SU-DHL-6 (cell line): ENCODE data around the gene C5orf46.

Source experiments
- H2AFZ ChIP-seq: fragments of 200-600 bp; sonication (generic); 2 replicates; pipeline ENCODE4 v1.6.1; 2014; ENCODE audit warnings: low read depth, mild to moderate bottlenecking, moderate library complexity, mixed read lengths, antibody characterized with exemption, low read length; ENCODE audit not compliant: severe bottlenecking
- H3F3A ChIP-seq: fragments of 200-600 bp; shearing (Covaris generic); 2 replicates; pipeline ENCODE4 v1.6.0; 2016; ENCODE audit warnings: antibody characterized with exemption, mild to moderate bottlenecking; ENCODE audit not compliant: insufficient read depth
- H3K27ac ChIP-seq: fragments of 200-600 bp; sonication (generic); 2 replicates; pipeline ENCODE4 v1.5.1; 2016; ENCODE audit warnings: low read depth, mild to moderate bottlenecking, low read length, moderate library complexity, mixed read lengths
- H3K27me3 ChIP-seq: fragments of 200-600 bp; sonication (generic), shearing (Covaris generic); 2 replicates; pipeline ENCODE4 v1.6.0; 2014; ENCODE audit warnings: mild to moderate bottlenecking, low read length
- H3K36me3 ChIP-seq: fragments of 200-600 bp; sonication (generic); 2 replicates; pipeline ENCODE4 v1.6.1; 2014; ENCODE audit warnings: mild to moderate bottlenecking, low read length, mixed read lengths
- H3K4me2 ChIP-seq: fragments of 300-600, 200-600 bp; shearing (Covaris generic), sonication (generic); 2 replicates; pipeline ENCODE4 v1.6.0; 2014; ENCODE audit warnings: low read length, low read depth, mild to moderate bottlenecking; ENCODE audit not compliant: poor library complexity, severe bottlenecking
- H3K4me3 ChIP-seq: fragments of 200-600 bp; sonication (generic); 2 replicates; pipeline ENCODE4 v1.5.1; 2014; ENCODE audit warnings: antibody characterized with exemption, low read length, mild to moderate bottlenecking, mixed read lengths; ENCODE audit not compliant: insufficient read depth, poor library complexity, severe bottlenecking
- H3K79me2 ChIP-seq: fragments of 200-600 bp; sonication (generic); 2 replicates; pipeline ENCODE4 v1.6.1; 2014; ENCODE audit warnings: mild to moderate bottlenecking, low read length, moderate library complexity; ENCODE audit not compliant: insufficient read depth
- H3K9ac ChIP-seq: fragments of 200-600 bp; sonication (generic); 2 replicates; pipeline ENCODE4 v1.7.0; 2014; ENCODE audit warnings: mild to moderate bottlenecking, low read length
- H3K9me2 ChIP-seq: fragments of 200-600 bp; sonication (generic); replicated peaks from 2 replicates; pipeline ENCODE4 v1.6.1; 2014; ENCODE audit warnings: low read length; ENCODE audit not compliant: insufficient read depth
- H3K9me3 ChIP-seq: fragments of 200-600 bp; sonication (generic); 2 replicates; pipeline ENCODE4 v1.6.1; 2014; ENCODE audit warnings: low read length, mixed read lengths; ENCODE audit not compliant: insufficient read depth
- H4K20me1 ChIP-seq: fragments of 200-600 bp; sonication (generic); 2 replicates; pipeline ENCODE4 v1.6.1; 2014; ENCODE audit warnings: low read depth, mild to moderate bottlenecking, antibody characterized with exemption, low read length, moderate library complexity, mixed read lengths
- EZH2phosphoT487 ChIP-seq: fragments of 200-600 bp; sonication (generic), shearing (Covaris generic); conservative IDR thresholded peaks from 2 replicates; pipeline ENCODE4 v1.6.1; 2018; ENCODE audit warnings: mild to moderate bottlenecking, antibody characterized with exemption, low read length, moderate library complexity, mixed read lengths
- TF ChIP-seq, protein P1 (sequence below): fragments of 200-600 bp; sonication (generic); IDR thresholded peaks from one replicate; pipeline ENCODE4 v1.5.1; 2017; ENCODE audit warnings: antibody characterized with exemption, mild to moderate bottlenecking, low read length, moderate library complexity; ENCODE audit not compliant: insufficient read depth, poor library complexity, severe bottlenecking

C5orf46 gene

DNA sequence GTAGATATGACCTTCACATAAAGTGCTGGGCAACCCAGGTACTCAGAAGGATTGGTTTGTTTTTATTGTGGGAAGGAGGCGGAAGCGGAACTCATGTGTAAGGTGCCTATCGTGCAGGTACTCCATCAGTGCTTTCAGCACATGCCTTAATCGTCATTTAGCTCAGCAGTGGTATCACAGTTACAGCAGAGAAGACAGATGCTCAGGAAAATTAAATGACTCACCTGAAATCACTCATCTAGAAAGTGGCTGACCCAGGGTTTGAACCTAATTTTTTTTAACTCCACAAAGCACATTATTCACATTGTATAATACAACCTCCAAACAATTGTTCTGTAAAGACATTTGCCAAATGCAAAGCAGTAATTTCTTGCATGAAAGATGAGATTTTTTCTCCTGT lies 2.2 kb downstream of the C5orf46 start:
- no peak for TF ChIP-seq EZH2phosphoT487
- TF ChIP-seq, protein P1, sequence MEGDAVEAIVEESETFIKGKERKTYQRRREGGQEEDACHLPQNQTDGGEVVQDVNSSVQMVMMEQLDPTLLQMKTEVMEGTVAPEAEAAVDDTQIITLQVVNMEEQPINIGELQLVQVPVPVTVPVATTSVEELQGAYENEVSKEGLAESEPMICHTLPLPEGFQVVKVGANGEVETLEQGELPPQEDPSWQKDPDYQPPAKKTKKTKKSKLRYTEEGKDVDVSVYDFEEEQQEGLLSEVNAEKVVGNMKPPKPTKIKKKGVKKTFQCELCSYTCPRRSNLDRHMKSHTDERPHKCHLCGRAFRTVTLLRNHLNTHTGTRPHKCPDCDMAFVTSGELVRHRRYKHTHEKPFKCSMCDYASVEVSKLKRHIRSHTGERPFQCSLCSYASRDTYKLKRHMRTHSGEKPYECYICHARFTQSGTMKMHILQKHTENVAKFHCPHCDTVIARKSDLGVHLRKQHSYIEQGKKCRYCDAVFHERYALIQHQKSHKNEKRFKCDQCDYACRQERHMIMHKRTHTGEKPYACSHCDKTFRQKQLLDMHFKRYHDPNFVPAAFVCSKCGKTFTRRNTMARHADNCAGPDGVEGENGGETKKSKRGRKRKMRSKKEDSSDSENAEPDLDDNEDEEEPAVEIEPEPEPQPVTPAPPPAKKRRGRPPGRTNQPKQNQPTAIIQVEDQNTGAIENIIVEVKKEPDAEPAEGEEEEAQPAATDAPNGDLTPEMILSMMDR, result no peak
- Histone ChIP-seq H3K4me3 (no peak overlapping the region), H3K27me3 (no peaks in the 10 kb centered on the region), H4K20me1 (no peaks in the 10 kb centered on the region), H3K9ac (no peak overlapping the region), H3K9me3 (no peaks in the 10 kb centered on the region), H3K4me2 (no peak overlapping the region), H3F3A (no peaks in the 10 kb centered on the region), H2AFZ (no peak overlapping the region), H3K9me2 (no peaks in the 10 kb centered on the region), H3K79me2 (no peaks in the 10 kb centered on the region), H3K36me3 (no peaks in the 10 kb centered on the region), H3K27ac (no peak overlapping the region)

DNA sequence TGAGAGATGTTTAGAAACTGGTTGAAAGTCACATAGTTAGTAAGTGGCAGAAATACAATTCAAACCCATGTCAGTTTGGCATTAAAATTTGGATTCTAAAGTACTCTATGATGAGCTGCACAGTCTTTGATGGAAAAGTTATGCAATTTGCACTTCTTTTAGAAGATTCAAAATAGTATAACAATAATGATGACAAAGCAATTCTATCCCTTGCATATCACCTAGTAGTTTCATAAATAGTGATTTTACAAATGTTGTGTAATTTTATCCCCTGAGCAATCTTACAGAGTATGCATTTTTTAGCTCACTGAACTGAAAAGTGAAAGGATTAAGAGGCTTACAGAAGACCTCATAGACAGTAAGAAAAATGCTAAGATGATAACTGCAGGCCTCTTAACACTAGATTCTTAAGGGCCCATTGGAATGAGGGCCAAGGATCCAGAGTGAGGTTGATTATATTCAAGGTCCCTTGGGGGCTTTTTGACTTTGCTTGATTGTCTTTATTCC lies 3.7 kb downstream of the C5orf46 start:
- no peak for TF ChIP-seq EZH2phosphoT487
- TF ChIP-seq, protein P1, result no peak
- Histone ChIP-seq H3F3A (no peaks in the 10 kb centered on the region), H2AFZ (no peak overlapping the region), H4K20me1 (no peaks in the 10 kb centered on the region), H3K27me3 (no peaks in the 10 kb centered on the region), H3K36me3 (no peaks in the 10 kb centered on the region), H3K27ac (no peak overlapping the region), H3K9me2 (no peaks in the 10 kb centered on the region), H3K4me3 (no peak overlapping the region), H3K4me2 (no peak overlapping the region), H3K79me2 (no peaks in the 10 kb centered on the region), H3K9ac (no peak overlapping the region), H3K9me3 (no peaks in the 10 kb centered on the region)

DNA sequence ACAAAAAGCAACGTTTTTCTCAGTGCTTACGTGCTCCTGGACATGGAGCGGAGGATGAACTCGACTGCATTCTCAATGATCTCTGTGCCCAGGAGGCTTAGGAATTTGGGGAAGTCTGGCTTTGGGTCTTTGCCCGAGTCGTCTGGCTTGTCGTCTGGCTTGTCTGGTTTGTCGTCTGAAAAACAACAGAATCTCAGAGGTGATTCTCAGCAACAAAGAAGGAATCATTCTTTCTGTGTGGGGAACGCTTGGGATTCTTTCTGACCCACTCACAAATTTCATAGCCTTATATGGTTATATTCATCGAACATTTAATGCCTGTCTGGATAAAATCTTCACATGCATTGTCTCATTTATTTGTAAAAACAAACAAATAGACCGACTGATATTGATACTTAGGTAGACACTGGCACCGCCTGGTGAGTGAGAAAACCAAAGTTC lies 4.7 kb downstream of the C5orf46 start:
- Histone ChIP-seq H3K9me2 (no peaks in the 10 kb centered on the region), H3K27ac (no peak overlapping the region), H3K79me2 (no peaks in the 10 kb centered on the region), H3F3A (no peaks in the 10 kb centered on the region), H3K4me3 (no peak overlapping the region), H3K4me2 (no peak overlapping the region), H3K9ac (no peak overlapping the region), H2AFZ (no peak overlapping the region), H3K9me3 (no peaks in the 10 kb centered on the region), H3K36me3 (no peaks in the 10 kb centered on the region), H4K20me1 (no peaks in the 10 kb centered on the region), H3K27me3 (no peaks in the 10 kb centered on the region)
- TF ChIP-seq EZH2phosphoT487, result no peak
- TF ChIP-seq, protein P1, result no peak
